WTC11 (cell line): ENCODE results near the gene MYLK3. TPM values are rescaled to one million over a fixed set of nuclear protein-coding genes. Genes with fewer than 3 reads are reported as not detected.

Source experiments
- ATAC-seq: fragments of 200-7000 bp; cut with Tn5 transposase; 2 replicates; pipeline ENCODE4 v1.10.0; 2021; ENCODE audit warnings: mild to moderate bottlenecking, moderate library complexity
- CTCF ChIA-PET: fragments of 300-600 bp; sonication (Branson Sonifier 250); formaldehyde crosslinking; loops from one replicate; lab custom pipeline; 2021; ENCODE audit warnings: antibody characterized with exemption; lab: Charles Lee
- POLR2A ChIA-PET: fragments of 350-600 bp; sonication (Branson Sonifier 250); formaldehyde crosslinking; loops from one replicate; lab custom pipeline; 2021; ENCODE audit warnings: antibody characterized with exemption; lab: Charles Lee
- DNase-seq: peaks from one replicate; pipeline ENCODE4 v3.0.0; 2021; ENCODE audit warnings: low spot score
- H3K27ac Mint-ChIP-seq: 2 replicates; pipeline ENCODE4 v1.8.0; 2021; ENCODE audit warnings: mixed read lengths
- H3K27me3 Mint-ChIP-seq: 2 replicates; pipeline ENCODE4 v1.8.0; 2021; ENCODE audit warnings: low read depth, mild to moderate bottlenecking, moderate library complexity, mixed read lengths
- H3K36me3 Mint-ChIP-seq: 2 replicates; pipeline ENCODE4 v1.8.0; 2021; ENCODE audit warnings: mixed read lengths
- H3K4me1 Mint-ChIP-seq: 2 replicates; pipeline ENCODE4 v1.8.0; 2022; ENCODE audit warnings: mixed read lengths
- H3K4me3 Mint-ChIP-seq: 2 replicates; pipeline ENCODE4 v1.8.0; 2021; ENCODE audit warnings: mild to moderate bottlenecking, moderate library complexity, mixed read lengths
- H3K9me3 Mint-ChIP-seq: 2 replicates; pipeline ENCODE4 v1.8.0; 2021; ENCODE audit warnings: mixed read lengths
- ARID4B ChIP-seq: sonication (generic); formaldehyde crosslinking; IDR thresholded peaks from 2 replicates; pipeline ENCODE4 v1.8.0; 2023; ENCODE audit warnings: missing genetic modification reagents, mild to moderate bottlenecking, borderline replicate concordance
- ATF1 ChIP-seq: sonication (generic); formaldehyde crosslinking; IDR thresholded peaks from 2 replicates; pipeline ENCODE4 v1.8.1; 2023; ENCODE audit warnings: mild to moderate bottlenecking, moderate library complexity, missing genetic modification reagents
- ATF2 ChIP-seq: sonication (generic); formaldehyde crosslinking; IDR thresholded peaks from 2 replicates; pipeline ENCODE4 v1.8.1; 2022; ENCODE audit warnings: low read depth, missing genetic modification reagents, borderline replicate concordance
- CREB1 ChIP-seq: sonication (generic); formaldehyde crosslinking; IDR thresholded peaks from 2 replicates; pipeline ENCODE4 v1.8.0; 2023; ENCODE audit warnings: mild to moderate bottlenecking, missing genetic modification reagents
- CTCF ChIP-seq: fragments of 200-600 bp; IDR thresholded peaks from 2 replicates; pipeline ENCODE4 v1.8.0; 2022; ENCODE audit warnings: antibody characterized with exemption
- ESRRA ChIP-seq: sonication (generic); formaldehyde crosslinking; IDR thresholded peaks from 2 replicates; pipeline ENCODE4 v1.8.1; 2022; ENCODE audit warnings: mild to moderate bottlenecking, missing genetic modification reagents, borderline replicate concordance
- FOXJ3 ChIP-seq: sonication (generic); formaldehyde crosslinking; IDR thresholded peaks from 2 replicates; pipeline ENCODE4 v1.9.0; 2021; ENCODE audit warnings: missing genetic modification reagents, mild to moderate bottlenecking, borderline replicate concordance
- GTF2I ChIP-seq: fragments of 250-450 bp; sonication (Bioruptor Pico); conservative IDR thresholded peaks from 2 replicates; pipeline ENCODE4 v1.4.0; 2021; ENCODE audit warnings: mild to moderate bottlenecking
- IRF1 ChIP-seq: sonication (generic); formaldehyde crosslinking; IDR thresholded peaks from 2 replicates; pipeline ENCODE4 v1.8.0; 2023; ENCODE audit warnings: missing genetic modification reagents
- JAZF1 ChIP-seq: fragments of 250-450 bp; sonication (Bioruptor Pico); IDR thresholded peaks from 2 replicates; pipeline ENCODE4 v1.9.0; 2021; ENCODE audit warnings: moderate library complexity, mild to moderate bottlenecking, inconsistent platforms
- KAT7 ChIP-seq: sonication (generic); formaldehyde crosslinking; IDR thresholded peaks from 2 replicates; pipeline ENCODE4 v1.8.1; 2023; ENCODE audit warnings: missing genetic modification reagents, mild to moderate bottlenecking, borderline replicate concordance
- MAX ChIP-seq: sonication (generic); formaldehyde crosslinking; IDR thresholded peaks from 2 replicates; pipeline ENCODE4 v1.8.0; 2022; ENCODE audit warnings: mild to moderate bottlenecking, missing genetic modification reagents
- NR1H2 ChIP-seq: sonication (generic); formaldehyde crosslinking; IDR thresholded peaks from 2 replicates; pipeline ENCODE4 v1.9.0; 2021; ENCODE audit warnings: mild to moderate bottlenecking, moderate library complexity, missing genetic modification reagents
- OVOL2 ChIP-seq: fragments of 250-450 bp; sonication (Bioruptor Pico); IDR thresholded peaks from 2 replicates; pipeline ENCODE4 v1.9.0; 2021; ENCODE audit warnings: mild to moderate bottlenecking, borderline replicate concordance
- PREB ChIP-seq: sonication (generic); formaldehyde crosslinking; IDR thresholded peaks from 2 replicates; pipeline ENCODE4 v1.8.1; 2022; ENCODE audit warnings: mild to moderate bottlenecking, missing genetic modification reagents, moderate library complexity, borderline replicate concordance
- SOX15 ChIP-seq: fragments of 250-450 bp; sonication (Bioruptor Pico); IDR thresholded peaks from 2 replicates; pipeline ENCODE4 v1.9.0; 2021; ENCODE audit warnings: mild to moderate bottlenecking
- SP1 ChIP-seq: sonication (generic); formaldehyde crosslinking; conservative IDR thresholded peaks from 2 replicates; pipeline ENCODE4 v1.8.1; 2022; ENCODE audit warnings: missing genetic modification reagents
- TP53 ChIP-seq: sonication (generic); formaldehyde crosslinking; IDR thresholded peaks from 2 replicates; pipeline ENCODE4 v1.8.1; 2023; ENCODE audit warnings: mild to moderate bottlenecking, missing genetic modification reagents
- USF1 ChIP-seq: sonication (generic); formaldehyde crosslinking; IDR thresholded peaks from 2 replicates; pipeline ENCODE4 v1.8.0; 2022; ENCODE audit warnings: mild to moderate bottlenecking, missing genetic modification reagents
- ZBTB43 ChIP-seq: sonication (generic); formaldehyde crosslinking; IDR thresholded peaks from 2 replicates; pipeline ENCODE4 v1.8.1; 2023; ENCODE audit warnings: mild to moderate bottlenecking, missing genetic modification reagents
- ZMAT4 ChIP-seq: fragments of 250-450 bp; sonication (Bioruptor Pico); IDR thresholded peaks from 2 replicates; pipeline ENCODE4 v1.9.0; 2021; ENCODE audit warnings: mild to moderate bottlenecking
- ZNF121 ChIP-seq: sonication (generic); formaldehyde crosslinking; IDR thresholded peaks from 2 replicates; pipeline ENCODE4 v1.8.0; 2023; ENCODE audit warnings: missing genetic modification reagents
- ZNF263 ChIP-seq: sonication (generic); formaldehyde crosslinking; IDR thresholded peaks from 2 replicates; pipeline ENCODE4 v1.8.1; 2022; ENCODE audit warnings: low read depth, mild to moderate bottlenecking, moderate library complexity, missing genetic modification reagents
- total RNA-seq: library from RNA; stranded (reverse); gene quantifications from 3 replicates; pipeline ENCODE4 v1.2.3, GENCODE V29; 2021

MYLK3 gene
- total RNA-seq, 1 experiment from 2014 or later, result 0.79 TPM

- TF ChIP-seq ARID4B (CRISPR knock-in tag) (no peak), TP53 (CRISPR knock-in tag) (no peak), CREB1 (CRISPR knock-in tag) (no peak), ZBTB43 (CRISPR knock-in tag) (no peak), IRF1 (no peak), SOX15 (CRISPR knock-in tag) (no peak), ESRRA (CRISPR knock-in tag) (no peak), ZNF121 (CRISPR knock-in tag) (no peak), OVOL2 (CRISPR knock-in tag) (no peak), ATF1 (CRISPR knock-in tag) (no peak), NR1H2 (CRISPR knock-in tag) (no peak)
Observed at GRCh38 chr16:46775214-46775613, 27.1 kb upstream of the MYLK3 start (continued).

GRCh38 chr16:46774743-46775177 lies 26.6 kb upstream of the MYLK3 start:
- DNase-seq, result no peak
- no peaks in the 10 kb centered on the region for H3K36me3 Mint-ChIP-seq
- no peaks in the 10 kb centered on the region for H3K4me1 Mint-ChIP-seq
- ATAC-seq, result no peak
- peaks cover 9% of the 10 kb centered on the region for H3K9me3 Mint-ChIP-seq
- ChIA-PET POLR2A (no interaction called here), CTCF (interaction anchor here (1.1 kb wide), 1 partner anchor 26 kb away, joined by 3 read pairs; no protein-coding TSS in a partner anchor)
- H3K27ac Mint-ChIP-seq, result no peak overlapping the region
- H3K4me3 Mint-ChIP-seq, result no peak overlapping the region
- no peaks in the 10 kb centered on the region; the same call in 1 of the 2 replicates for H3K27me3 Mint-ChIP-seq
- TF ChIP-seq JAZF1 (CRISPR knock-in tag) (no peak), CTCF (no peak), KAT7 (CRISPR knock-in tag) (no peak), MAX (CRISPR knock-in tag) (no peak), ZNF263 (CRISPR knock-in tag) (no peak), USF1 (CRISPR knock-in tag) (no peak), GTF2I (CRISPR knock-in tag) (no peak), PREB (CRISPR knock-in tag) (no peak), ATF2 (CRISPR knock-in tag) (no peak), ZMAT4 (CRISPR knock-in tag) (no peak), FOXJ3 (CRISPR knock-in tag) (no peak), SP1 (CRISPR knock-in tag) (no peak)
